ENCODE measurements around the gene TMPRSS9. TPM values are rescaled to one million over a fixed set of nuclear protein-coding genes. Genes with fewer than 3 reads are reported as not detected.
A peak's percentile ranks its signal among the peaks of the same experiment; 100 is the strongest.

Gene TMPRSS9
- total and polyA plus RNA-seq, 2 of the 13 experiments (the other 11 are each of a cell fraction or from before 2014, with no cell fraction given), result 2.5 to 5.2 TPM

GRCh38 chr19:2474232-2475017 lies 114.4 kb downstream of the TMPRSS9 start (continued):
- TF ChIP-seq SP4 (CRISPR knock-in tag; IDR thresholded peaks at IDR 0.05) (peak; percentile 27; the same call in 1 of the 2 replicates), ZNF761 (CRISPR knock-in tag; conservative IDR thresholded peaks at IDR 0.05) (0 out of 2 replicates have a peak, but pooled peaks have one; percentile 65), SRY (CRISPR knock-in tag; IDR thresholded peaks at IDR 0.05) (peak; percentile 41; the same call in 1 of the 2 replicates), KMT2A (CRISPR knock-in tag; IDR thresholded peaks at IDR 0.05) (no peak), PHF21A (CRISPR knock-in tag; IDR thresholded peaks at IDR 0.05) (peak; percentile 78), ZSCAN31 (CRISPR knock-in tag; IDR thresholded peaks at IDR 0.05; ENCODE audit: low read depth) (peak; percentile 91), KAT7 (CRISPR knock-in tag; IDR thresholded peaks at IDR 0.05; ENCODE audit: borderline replicate concordance) (peak; percentile 64; the same call in 1 of the 2 replicates), CBX2 (IDR thresholded peaks at IDR 0.05; ENCODE audit: low read depth, low read length) (no peak), CBX2 (CRISPR knock-in tag; IDR thresholded peaks at IDR 0.05; ENCODE audit: low read depth) (no peak), MAFF (IDR thresholded peaks at IDR 0.05; ENCODE audit: low read depth, low read length) (peak; percentile 3; the same call in 1 of the 2 replicates), TAF15 (IDR thresholded peaks at IDR 0.05; ENCODE audit: low read depth, low read length, poor library complexity, severe bottlenecking) (no peak), ATF2 (CRISPR knock-in tag; IDR thresholded peaks at IDR 0.05) (peak; percentile 69), ZMAT3 (CRISPR knock-in tag; conservative IDR thresholded peaks at IDR 0.05) (peak; percentile 72; the same call in 1 of the 2 replicates), ZNF629 (CRISPR knock-in tag; conservative IDR thresholded peaks at IDR 0.05) (no peak; the same call in 1 of the 2 replicates), SAP130 (CRISPR knock-in tag; IDR thresholded peaks at IDR 0.05; ENCODE audit: low read depth) (peak; percentile 68), SMAD1 (CRISPR knock-in tag; IDR thresholded peaks at IDR 0.05; ENCODE audit: borderline replicate concordance, low read depth) (peak; percentile 83; the same call in 1 of the 2 replicates), SMYD3 (CRISPR knock-in tag; IDR thresholded peaks at IDR 0.05) (no peak), ZBTB3 (CRISPR knock-in tag; IDR thresholded peaks at IDR 0.05; ENCODE audit: borderline replicate concordance, low read depth) (0 out of 2 replicates have a peak, but pooled peaks have one; percentile 72), HIVEP1 (CRISPR knock-in tag; IDR thresholded peaks at IDR 0.05) (0 out of 2 replicates have a peak, but pooled peaks have one; percentile 32), MTF1 (CRISPR knock-in tag; IDR thresholded peaks at IDR 0.05) (no peak), ZNF230 (CRISPR knock-in tag; IDR thresholded peaks at IDR 0.05) (0 out of 2 replicates have a peak, but pooled peaks have one; percentile 33)
- TF ChIP-seq, protein P1, sequence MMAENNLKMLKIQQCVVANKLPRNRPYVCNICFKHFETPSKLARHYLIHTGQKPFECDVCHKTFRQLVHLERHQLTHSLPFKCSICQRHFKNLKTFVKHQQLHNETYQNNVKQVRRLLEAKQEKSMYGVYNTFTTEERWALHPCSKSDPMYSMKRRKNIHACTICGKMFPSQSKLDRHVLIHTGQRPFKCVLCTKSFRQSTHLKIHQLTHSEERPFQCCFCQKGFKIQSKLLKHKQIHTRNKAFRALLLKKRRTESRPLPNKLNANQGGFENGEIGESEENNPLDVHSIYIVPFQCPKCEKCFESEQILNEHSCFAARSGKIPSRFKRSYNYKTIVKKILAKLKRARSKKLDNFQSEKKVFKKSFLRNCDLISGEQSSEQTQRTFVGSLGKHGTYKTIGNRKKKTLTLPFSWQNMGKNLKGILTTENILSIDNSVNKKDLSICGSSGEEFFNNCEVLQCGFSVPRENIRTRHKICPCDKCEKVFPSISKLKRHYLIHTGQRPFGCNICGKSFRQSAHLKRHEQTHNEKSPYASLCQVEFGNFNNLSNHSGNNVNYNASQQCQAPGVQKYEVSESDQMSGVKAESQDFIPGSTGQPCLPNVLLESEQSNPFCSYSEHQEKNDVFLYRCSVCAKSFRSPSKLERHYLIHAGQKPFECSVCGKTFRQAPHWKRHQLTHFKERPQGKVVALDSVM (CRISPR knock-in tag; IDR thresholded peaks at IDR 0.05), result peak; percentile 78
- TF ChIP-seq, protein P2, sequence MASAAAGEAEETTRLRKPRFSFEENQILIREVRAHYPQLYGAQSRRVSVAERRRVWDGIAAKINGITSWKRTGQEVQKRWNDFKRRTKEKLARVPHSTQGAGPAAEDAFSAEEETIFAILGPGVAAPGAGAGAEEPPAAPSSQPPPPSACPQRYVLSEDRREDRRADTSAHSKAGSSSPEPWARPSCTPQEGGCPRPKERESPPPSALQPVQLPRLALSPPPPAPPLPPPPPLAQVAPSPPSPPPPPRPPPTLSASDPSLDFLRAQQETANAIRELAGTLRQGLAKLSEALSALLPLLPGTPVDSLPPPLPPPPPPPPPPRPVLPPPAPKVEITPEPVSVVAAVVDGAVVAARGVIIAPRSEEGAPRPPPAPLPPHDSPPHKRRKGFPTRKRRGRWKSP (CRISPR knock-in tag; IDR thresholded peaks at IDR 0.05), result no peak
- TF ChIP-seq, protein P3, sequence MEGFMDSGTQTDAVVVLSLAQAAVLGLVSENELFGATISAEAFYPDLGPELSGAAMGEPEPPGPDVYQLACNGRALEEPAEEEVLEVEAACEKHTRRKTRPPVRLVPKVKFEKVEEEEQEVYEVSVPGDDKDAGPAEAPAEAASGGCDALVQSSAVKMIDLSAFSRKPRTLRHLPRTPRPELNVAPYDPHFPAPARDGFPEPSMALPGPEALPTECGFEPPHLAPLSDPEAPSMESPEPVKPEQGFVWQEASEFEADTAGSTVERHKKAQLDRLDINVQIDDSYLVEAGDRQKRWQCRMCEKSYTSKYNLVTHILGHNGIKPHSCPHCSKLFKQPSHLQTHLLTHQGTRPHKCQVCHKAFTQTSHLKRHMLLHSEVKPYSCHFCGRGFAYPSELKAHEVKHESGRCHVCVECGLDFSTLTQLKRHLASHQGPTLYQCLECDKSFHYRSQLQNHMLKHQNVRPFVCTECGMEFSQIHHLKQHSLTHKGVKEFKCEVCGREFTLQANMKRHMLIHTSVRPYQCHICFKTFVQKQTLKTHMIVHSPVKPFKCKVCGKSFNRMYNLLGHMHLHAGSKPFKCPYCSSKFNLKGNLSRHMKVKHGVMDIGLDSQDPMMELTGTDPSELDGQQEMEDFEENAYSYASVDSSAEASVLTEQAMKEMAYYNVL (CRISPR knock-in tag; IDR thresholded peaks at IDR 0.05; ENCODE audit: borderline replicate concordance), result peak; percentile 86; the same call in 1 of the 2 replicates
